Muscle of arm (tissue), 12 donors: ENCODE data around the gene MRPS31. TPM values are rescaled to one million over a fixed set of nuclear protein-coding genes. Genes with fewer than 3 reads are reported as not detected.
"Not testable (repeated sequence)": the region's sequence is repeated elsewhere in the genome, so short reads cannot be mapped to it uniquely, and the experiment has no call there.

Source experiments
- DNase-seq: peaks from one replicate; pipeline ENCODE4 v3.0.0-alpha.2; 2013
- polyA plus RNA-seq, 12 donors: library from polyadenylated mRNA; unstranded; fragments of 120-200 nt; gene quantifications; one replicate each; pipeline ENCODE4 v1.2.1, GENCODE V29; 2013; ENCODE audit not compliant: insufficient read length in 12 of 12

MRPS31 gene
- polyA plus RNA-seq, 12 donors, result 18.2 to 41.6 (median 29.4) TPM; not detected in 1

- DNase-seq, result no peak
Observed at GRCh38 chr13:40769970-40770369, 1.0 kb downstream of the MRPS31 start.

DNA sequence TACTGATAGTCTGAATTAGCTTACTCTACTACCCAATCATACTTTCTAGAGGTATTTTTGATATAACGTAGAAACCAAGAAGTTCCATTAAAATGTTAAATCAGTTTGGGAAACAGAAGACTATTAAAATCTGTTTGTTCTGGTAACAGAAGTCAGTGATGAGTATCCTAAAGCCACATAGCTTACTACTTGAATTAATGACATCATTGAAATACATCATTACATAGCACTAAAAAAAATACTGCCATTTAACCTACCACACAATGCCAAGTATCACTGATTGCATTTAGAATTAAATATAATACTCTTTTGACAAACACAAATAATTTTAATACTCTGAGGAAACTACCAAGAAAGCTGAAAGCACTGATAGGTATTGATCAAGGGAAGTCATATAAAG lies 5.4 kb downstream of the MRPS31 start:
- no peak for DNase-seq

DNA sequence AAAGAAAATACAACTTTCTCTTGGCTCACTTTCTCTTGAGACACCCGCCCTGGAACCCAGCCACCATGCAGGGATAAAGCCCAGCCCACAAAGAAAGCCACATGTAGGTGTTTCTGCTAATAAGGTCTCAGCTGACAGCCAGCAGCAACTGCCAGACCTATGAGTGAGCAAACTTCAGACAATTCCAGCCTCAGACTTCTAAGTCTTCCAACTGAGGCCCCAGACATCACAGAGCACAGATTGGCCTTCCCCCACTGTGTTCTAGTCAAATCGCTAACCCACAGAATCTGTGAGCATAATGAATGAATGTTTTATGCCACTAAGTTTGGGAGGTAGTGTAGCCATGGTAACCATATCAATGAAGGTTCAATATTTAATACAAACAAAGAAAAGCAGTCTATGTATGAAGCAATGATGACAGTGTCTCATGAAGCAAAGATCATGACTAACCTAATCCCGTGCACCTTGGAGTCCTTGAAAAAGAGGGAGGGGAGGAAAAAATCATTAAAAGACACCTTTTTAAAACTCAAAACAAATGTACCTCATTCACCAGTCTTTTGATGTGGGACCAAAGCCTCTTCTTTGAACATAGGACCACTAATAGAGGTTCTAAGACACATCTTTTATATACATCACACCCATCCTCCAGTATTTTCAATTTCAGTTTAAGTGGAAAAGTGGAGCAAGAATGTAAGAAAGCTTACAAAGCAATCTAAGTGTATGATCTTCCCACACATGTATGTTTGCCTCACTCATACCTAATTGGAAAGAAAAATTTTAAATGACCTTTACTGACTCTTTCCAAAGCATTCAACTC lies 6.2 kb downstream of the MRPS31 start:
- DNase-seq, result no peak

DNA sequence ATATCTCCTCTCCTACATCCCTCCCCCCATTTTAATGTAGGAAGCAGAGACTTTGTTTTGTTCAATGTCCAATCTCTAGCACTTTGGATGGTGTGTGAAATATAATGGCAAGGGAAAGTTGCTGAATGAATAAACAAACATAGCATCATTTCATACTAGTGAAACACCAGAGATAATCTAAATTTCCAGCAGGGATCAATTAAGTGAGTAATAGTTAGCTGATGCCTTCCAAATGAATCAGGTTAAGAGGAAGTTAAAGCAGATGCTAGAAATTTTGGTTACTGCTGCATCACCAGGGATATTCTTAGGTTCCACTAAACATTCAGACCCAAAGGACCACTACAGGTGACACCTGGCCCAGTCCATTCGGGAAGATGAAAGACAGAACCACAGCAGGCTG lies 8.1 kb downstream of the MRPS31 start:
- DNase-seq, result no peak

- no peak for DNase-seq
Observed at GRCh38 chr13:40758811-40759210, 12.2 kb downstream of the MRPS31 start.

DNA sequence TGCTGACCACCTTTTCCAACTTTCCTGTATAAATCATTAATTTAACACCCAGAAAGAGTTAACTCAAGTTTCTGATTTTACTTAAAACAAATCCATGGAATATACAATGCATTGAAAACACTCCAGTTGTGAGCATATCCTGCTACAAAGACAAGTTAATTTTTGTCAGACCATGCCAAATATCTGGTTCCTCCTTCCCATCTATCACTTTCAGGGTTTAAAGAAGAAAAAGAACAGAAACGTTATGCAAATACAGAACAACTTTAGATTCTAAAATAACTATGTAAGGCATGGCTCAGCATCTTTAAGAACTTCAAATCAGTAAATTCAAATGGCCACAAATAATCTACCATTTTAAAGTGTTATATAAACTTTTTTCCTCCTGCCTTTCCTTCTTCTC lies 14.9 kb downstream of the MRPS31 start:
- DNase-seq, result no peak

DNA sequence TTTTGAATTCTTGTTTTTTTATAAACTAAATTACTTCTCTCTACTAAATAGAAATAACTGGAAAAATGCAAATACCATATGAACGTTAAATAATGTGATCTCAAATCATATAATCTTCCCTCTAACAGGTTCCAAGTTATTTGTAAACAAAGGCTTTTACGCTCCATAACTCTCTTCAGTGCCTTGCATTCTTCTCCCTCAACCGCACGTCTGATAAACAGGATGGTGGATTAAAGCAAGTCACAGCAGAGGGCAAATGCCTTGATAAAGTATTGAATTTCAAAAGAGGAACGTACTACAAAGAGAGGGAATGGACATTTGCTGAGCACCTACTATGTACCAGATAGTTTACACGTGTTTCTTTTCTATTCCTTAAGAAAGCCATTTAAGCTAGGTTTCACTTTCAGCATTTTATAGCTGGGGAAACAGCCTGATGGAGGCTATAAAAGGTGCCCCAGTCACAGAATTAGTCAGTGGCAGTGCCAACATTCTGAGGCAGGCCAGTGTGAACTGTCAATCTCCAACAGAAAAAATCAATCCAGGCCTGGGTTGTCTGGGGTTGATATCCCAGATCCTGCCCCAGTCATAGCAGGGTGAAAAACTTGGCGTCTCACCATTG lies 15.8 kb downstream of the MRPS31 start:
- no peak for DNase-seq

GRCh38 chr13:40749327-40749726 lies 21.7 kb downstream of the MRPS31 start:
- no peak for DNase-seq

- DNase-seq, result not testable (repeated sequence)
Observed at GRCh38 chr13:40735232-40735548, 35.8 kb downstream of the MRPS31 start.

GRCh38 chr13:40734536-40735231 lies 36.3 kb downstream of the MRPS31 start:
- not testable (repeated sequence) for DNase-seq

DNA sequence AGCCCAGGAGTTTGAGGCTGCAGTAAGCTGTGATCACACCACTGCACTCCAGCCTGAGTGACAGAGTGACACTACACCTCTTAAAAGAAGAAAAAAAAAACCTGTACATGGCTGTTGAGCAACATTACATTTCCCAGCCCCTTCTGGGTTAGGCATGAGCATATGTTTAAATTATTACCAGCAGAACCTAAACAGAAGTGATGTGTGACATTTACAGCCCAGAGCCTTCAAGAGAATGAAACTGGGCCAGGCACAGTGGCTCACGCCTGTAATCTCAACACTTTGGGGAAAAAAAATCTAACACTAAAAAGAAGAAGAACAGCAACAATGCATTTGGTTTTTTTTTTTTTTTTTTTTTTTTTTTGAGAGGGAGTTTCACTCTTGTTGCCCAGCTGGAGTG lies 38.3 kb downstream of the MRPS31 start:
- no peak for DNase-seq

GRCh38 chr13:40728595-40728994 lies 42.4 kb downstream of the MRPS31 start:
- DNase-seq, result no peak

DNA sequence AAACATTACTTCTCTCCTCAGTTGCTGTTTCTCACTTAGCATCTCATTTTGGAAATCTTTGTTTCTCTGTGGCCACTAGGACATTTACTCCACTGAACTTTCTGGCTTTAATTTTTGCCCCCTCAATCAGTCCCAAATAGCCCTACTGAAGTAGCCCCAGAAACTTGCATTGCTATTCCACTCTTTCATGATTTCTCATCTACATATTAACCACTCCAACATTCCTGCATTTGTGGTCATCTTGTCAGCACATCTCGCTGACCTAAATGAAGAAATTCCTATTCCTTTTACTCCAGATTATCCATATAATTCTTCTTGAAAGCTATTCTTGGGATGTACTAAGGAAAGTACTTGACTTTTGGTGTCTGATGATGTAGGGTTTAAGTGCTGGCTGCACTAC lies 56.6 kb downstream of the MRPS31 start:
- DNase-seq, result not testable (repeated sequence)

GRCh38 chr13:40706439-40706838 lies 64.6 kb downstream of the MRPS31 start:
- no peak for DNase-seq

DNA sequence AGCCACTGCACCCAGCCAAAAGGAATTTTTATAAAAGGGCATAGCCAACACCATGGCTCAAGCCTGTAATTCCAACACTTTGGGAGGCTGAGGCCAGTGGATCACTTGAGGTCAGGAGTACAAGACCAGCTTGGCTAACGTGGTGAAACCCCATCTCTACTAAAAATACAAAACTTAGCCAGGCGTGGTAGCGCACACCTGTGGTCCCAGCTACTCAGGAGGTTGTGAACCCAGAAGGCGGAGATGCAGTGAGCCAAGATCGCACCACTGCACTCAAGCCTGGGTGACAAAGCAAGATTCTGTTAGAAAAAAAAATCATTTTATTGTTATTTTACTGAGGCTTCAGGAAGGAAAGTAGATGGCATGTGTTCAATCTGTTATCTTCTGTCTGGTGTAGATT lies 73.3 kb downstream of the MRPS31 start:
- DNase-seq, result no peak

DNA sequence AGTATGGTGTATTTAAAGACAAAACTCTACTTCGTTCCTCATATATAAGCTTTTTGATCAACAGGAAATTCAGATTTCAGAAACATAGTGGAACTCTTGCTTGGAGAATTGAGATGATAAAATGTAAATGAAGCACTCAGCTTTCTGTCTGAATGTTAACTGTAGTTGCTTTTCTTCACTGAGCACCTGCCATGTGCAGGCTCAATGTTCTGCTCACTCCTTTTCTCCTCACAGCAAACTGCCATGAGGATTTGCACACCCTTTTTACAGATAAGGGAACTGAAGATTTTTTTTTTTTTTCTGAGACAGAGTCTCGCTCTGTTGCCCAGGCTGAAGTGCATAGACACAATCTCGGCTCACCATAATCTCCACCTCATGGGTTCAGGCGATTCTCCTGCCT lies 76.6 kb downstream of the MRPS31 start:
- no peak for DNase-seq

DNA sequence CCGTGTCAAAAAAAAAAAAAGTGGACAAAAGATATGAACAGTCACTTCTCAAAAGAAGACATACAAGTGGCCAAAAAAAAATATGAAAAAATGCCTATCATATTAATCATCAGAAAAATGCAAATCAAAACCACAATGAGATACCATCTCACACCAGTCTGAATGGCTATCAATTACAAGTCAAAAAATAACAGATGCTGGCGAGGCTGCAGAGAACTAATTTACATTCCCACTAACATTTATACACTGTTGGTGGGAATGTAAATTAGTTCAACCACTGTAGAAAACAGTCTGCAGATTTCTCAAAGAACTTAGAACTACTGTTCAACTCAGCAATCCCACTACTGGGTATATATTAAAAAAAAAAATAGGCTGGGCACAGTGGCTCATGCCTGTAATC lies 78.0 kb downstream of the MRPS31 start:
- DNase-seq, result no peak

DNA sequence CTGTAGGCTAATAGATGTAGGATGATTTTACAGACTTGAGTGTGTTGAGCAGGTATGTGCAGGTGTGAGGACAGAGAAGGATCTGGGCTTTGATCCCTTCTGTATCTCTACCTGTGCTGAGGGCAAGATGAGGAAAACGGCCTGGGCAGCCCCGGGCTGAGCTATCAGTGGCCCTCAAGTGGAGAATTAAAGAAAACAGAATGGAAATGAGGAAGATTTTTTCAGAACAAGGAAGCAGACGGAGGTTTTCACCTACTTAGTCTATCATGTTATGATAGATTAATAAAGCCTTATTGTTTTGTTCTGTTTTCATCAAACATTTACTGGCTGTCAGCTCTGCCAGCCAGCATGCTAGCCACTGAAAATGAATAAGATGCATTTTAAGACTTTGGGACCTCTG lies 82.2 kb downstream of the MRPS31 start:
- DNase-seq, result no peak

GRCh38 chr13:40682449-40683240 lies 88.3 kb downstream of the MRPS31 start:
- no peak for DNase-seq

GRCh38 chr13:40681341-40682146 lies 89.4 kb downstream of the MRPS31 start:
- DNase-seq, result no peak

GRCh38 chr13:40680659-40681323 lies 90.2 kb downstream of the MRPS31 start:
- DNase-seq, result no peak
